Calu3 (cell line): ENCODE data around the gene GNG4. TPM values are rescaled to one million over a fixed set of nuclear protein-coding genes. Genes with fewer than 3 reads are reported as not detected.
"Not testable (repeated sequence)": the region's sequence is repeated elsewhere in the genome, so short reads cannot be mapped to it uniquely, and the experiment has no call there.

Source experiments
- BruUV-seq: library from RNA; stranded (reverse); fragments of 400-500 nt; replicated peaks from 2 replicates; lab custom pipeline; 2021; lab: Mats Ljungman, UMichigan
- CTCF ChIA-PET: fragments of 300-600 bp; sonication (Branson Sonifier 250); formaldehyde crosslinking; loops from one replicate; lab custom pipeline; 2022; ENCODE audit warnings: antibody characterized with exemption; lab: Charles Lee
- DNase-seq: peaks from one replicate; pipeline ENCODE4 v3.0.0; 2022
- H3K27ac Mint-ChIP-seq: one replicate; pipeline ENCODE4 v1.8.0; 2022; ENCODE audit warnings: mixed read lengths; ENCODE audit not compliant: unreplicated experiment
- H3K27me3 Mint-ChIP-seq: one replicate; pipeline ENCODE4 v1.8.0; 2022; ENCODE audit warnings: mixed read lengths; ENCODE audit not compliant: unreplicated experiment
- H3K36me3 Mint-ChIP-seq: one replicate; pipeline ENCODE4 v1.8.0; 2022; ENCODE audit warnings: mild to moderate bottlenecking, moderate library complexity, mixed read lengths; ENCODE audit not compliant: insufficient read depth, unreplicated experiment
- H3K4me1 Mint-ChIP-seq: one replicate; pipeline ENCODE4 v1.8.0; 2022; ENCODE audit warnings: mild to moderate bottlenecking, low read depth, mixed read lengths; ENCODE audit not compliant: unreplicated experiment
- H3K4me3 Mint-ChIP-seq: one replicate; pipeline ENCODE4 v1.8.0; 2022; ENCODE audit warnings: mild to moderate bottlenecking, low read depth, moderate library complexity, mixed read lengths; ENCODE audit not compliant: unreplicated experiment
- H3K9me3 Mint-ChIP-seq: one replicate; pipeline ENCODE4 v1.8.0; 2022; ENCODE audit warnings: low read depth, mixed read lengths; ENCODE audit not compliant: unreplicated experiment
- intact Hi-C: fragments of 100-400 bp; cut with micrococcal nuclease; formaldehyde crosslinking; loops from one replicate; pipeline ENCODE4 v1.10.0; 2022; ENCODE audit not compliant: unreplicated experiment
- total RNA-seq: library from RNA; stranded (reverse); gene quantifications from 2 replicates; pipeline ENCODE4 v1.2.3, GENCODE V29; 2022
- TF ChIP-seq, protein P1 (sequence below): fragments of 200-600 bp; IDR thresholded peaks from one replicate; pipeline ENCODE4 v1.8.0; 2022; ENCODE audit warnings: antibody characterized with exemption; ENCODE audit not compliant: unreplicated experiment

Gene GNG4
- total RNA-seq, 1 experiment from 2014 or later, result 18.4 TPM

DNA sequence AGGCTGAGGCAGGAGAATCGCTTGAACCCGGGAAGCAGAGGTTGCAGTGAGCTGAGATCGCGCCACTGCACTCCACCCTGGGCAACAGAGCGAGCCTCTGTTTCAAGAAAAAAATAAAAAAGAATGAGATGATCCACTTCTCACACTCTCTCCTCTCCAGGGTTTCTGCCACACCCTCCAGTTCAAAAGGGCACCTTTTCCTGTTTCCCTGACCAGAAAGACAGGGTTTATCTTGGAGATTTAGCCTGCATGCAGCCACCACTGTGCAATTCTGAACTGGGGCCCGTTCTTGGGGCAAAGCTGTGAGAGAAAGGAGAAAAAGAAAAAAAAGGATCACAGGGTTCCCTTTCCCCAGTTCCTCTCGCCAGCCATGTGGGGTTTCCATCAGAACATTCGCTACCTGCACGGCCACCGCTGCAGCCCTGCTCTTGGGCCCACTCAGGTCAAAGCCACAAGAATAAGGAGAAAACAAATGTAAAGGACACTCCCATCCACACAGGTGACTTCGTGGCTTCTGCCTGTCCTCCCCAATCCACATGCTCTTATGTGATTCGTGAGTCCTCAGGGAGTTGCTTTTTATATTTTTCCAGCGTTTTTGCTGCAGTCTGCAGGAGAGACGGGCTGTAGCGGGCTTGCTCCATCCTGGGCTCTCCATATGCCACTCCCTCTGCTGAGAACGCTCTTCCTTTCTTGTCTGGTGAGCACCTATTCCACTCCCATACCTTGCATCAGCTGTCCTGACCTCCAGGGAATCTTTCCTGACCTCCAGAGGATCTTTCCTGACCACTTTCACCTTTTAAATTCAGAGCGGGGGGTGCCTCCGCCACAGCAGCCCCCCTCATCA lies 26.4 kb downstream of the GNG4 start:
- H3K4me3 Mint-ChIP-seq, result no peak overlapping the region
- TF ChIP-seq, protein P1, sequence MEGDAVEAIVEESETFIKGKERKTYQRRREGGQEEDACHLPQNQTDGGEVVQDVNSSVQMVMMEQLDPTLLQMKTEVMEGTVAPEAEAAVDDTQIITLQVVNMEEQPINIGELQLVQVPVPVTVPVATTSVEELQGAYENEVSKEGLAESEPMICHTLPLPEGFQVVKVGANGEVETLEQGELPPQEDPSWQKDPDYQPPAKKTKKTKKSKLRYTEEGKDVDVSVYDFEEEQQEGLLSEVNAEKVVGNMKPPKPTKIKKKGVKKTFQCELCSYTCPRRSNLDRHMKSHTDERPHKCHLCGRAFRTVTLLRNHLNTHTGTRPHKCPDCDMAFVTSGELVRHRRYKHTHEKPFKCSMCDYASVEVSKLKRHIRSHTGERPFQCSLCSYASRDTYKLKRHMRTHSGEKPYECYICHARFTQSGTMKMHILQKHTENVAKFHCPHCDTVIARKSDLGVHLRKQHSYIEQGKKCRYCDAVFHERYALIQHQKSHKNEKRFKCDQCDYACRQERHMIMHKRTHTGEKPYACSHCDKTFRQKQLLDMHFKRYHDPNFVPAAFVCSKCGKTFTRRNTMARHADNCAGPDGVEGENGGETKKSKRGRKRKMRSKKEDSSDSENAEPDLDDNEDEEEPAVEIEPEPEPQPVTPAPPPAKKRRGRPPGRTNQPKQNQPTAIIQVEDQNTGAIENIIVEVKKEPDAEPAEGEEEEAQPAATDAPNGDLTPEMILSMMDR, result no peak
- H3K36me3 Mint-ChIP-seq, result no peaks in the 10 kb centered on the region
- no peaks in the 10 kb centered on the region for H3K9me3 Mint-ChIP-seq
- no peaks in the 10 kb centered on the region for H3K27me3 Mint-ChIP-seq
- no peak for DNase-seq
- CTCF ChIA-PET, result no interaction called here
- no TSS peak for BruUV-seq
- peaks cover 13% of the 10 kb centered on the region for H3K4me1 Mint-ChIP-seq
- intact Hi-C loops, result no loop called here
- H3K27ac Mint-ChIP-seq, result no peak overlapping the region

DNA sequence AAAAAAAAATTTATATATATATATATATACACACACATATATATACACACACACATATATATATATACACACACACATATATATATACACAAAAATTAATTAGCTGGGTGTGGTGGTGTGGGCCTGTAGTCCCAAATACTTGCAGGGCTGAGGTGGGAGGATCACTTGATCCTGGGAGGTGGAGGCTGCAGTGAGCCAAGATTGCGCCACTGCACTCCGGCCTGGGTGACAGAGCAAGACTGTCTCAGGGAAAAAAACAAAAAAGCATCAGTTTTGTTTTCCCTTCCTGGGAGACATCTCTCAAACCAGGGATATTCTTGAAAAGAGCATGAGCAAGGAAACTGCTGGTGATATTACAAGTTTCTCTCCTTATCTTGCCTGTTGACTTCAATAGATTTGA lies 30.4 kb downstream of the GNG4 start:
- H3K4me1 Mint-ChIP-seq, result peaks cover 13% of the 10 kb centered on the region
- H3K36me3 Mint-ChIP-seq, H3K9me3 Mint-ChIP-seq, intact Hi-C loops, H3K27ac Mint-ChIP-seq, H3K27me3 Mint-ChIP-seq, DNase-seq, CTCF ChIA-PET, BruUV-seq, H3K4me3 Mint-ChIP-seq: not testable (repeated sequence)

DNA sequence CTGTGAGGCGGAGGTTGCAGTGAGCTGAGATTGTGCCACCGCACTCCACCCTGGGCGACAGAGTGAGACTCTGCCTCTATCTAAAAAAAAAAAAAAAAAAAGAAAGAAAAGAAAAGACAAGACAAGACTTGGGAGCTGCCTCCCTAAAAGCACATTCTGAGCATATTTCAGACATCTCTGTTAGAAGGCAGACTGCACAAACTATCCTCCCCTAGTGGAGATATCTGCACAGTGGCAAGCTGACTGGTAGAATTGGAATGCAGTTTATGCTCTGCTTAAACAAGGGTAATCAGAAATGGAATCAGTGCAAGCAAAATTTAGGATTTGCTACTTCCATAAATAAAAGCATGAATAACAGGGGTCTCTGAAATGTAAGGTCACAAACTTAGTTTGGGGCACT lies 31.8 kb downstream of the GNG4 start:
- Mint-ChIP-seq H3K27me3 (no peaks in the 10 kb centered on the region), H3K4me1 (peaks cover 2% of the 10 kb centered on the region), H3K36me3 (no peaks in the 10 kb centered on the region), H3K4me3 (no peak overlapping the region), H3K9me3 (no peaks in the 10 kb centered on the region), H3K27ac (no peak overlapping the region)
- no peak for DNase-seq
- intact Hi-C loops, result no loop called here
- TF ChIP-seq, protein P1, result no peak
- CTCF ChIA-PET, result interaction anchor here (0.6 to 0.7 kb wide), 2 partner anchors 98 to 1513 kb away, joined by 3 to 4 read pairs; no protein-coding TSS in a partner anchor
- no TSS peak for BruUV-seq

DNA sequence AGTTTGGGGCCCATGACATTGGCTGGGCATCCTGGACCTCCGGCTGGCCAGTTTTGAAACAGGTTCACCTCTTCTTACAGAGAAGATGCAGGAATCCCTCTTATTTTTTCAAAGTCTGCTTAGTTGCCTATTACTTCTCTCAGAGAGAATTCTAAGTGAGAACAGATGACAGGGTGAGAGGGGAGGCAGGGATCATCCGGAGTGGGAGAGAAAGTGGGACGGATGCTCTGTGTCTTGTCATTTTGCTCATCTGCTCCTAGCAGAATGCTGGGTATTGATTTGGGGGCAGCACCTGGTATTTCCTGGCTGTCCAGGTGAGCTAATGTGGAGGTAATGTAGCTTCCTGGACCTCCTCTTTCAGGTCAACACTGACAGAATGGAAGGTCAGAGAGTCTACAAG lies 32.4 kb downstream of the GNG4 start:
- H3K36me3 Mint-ChIP-seq, result no peaks in the 10 kb centered on the region
- DNase-seq, result no peak
- H3K27ac Mint-ChIP-seq, result no peak overlapping the region
- H3K27me3 Mint-ChIP-seq, result no peaks in the 10 kb centered on the region
- intact Hi-C loops, result no loop called here
- no TSS peak for BruUV-seq
- CTCF ChIA-PET, result interaction anchor here (0.7 kb wide), 1 partner anchor 97 kb away, joined by 3 read pairs; no protein-coding TSS in a partner anchor
- no peak overlapping the region for H3K4me3 Mint-ChIP-seq
- no peaks in the 10 kb centered on the region for H3K9me3 Mint-ChIP-seq
- H3K4me1 Mint-ChIP-seq, result no peaks in the 10 kb centered on the region
- TF ChIP-seq, protein P1, result no peak

DNA sequence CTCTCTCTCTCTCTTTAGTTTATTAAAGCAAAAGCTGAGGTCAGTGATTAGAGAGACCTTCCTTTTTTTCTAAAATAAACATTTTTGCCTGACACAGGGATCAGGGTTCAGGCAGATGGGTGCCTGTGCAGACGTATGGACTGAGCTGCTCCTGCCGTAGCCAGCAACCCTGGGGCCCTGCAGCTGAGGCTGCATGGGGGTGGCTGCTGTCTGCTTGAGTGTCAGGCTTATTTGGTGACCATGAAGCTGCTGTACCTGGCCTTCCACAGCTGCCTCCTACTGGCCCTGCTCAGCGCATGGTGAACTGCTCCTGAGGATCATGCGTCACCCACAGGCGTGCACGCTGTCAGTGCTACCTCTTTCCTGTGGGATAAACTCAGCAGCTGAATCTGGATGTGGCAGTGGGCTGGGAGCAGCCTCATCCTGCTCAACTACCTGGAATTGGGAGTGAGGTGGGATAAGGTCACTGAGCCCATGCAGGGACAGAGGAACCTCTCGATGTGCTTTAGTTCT lies 35.1 kb downstream of the GNG4 start:
- DNase-seq, result no peak
- intact Hi-C loops, result no loop called here
- BruUV-seq, result no TSS peak
- CTCF ChIA-PET, result interaction anchor here (1.6 kb wide), 1 partner anchor 14 kb away, joined by 7 read pairs; no protein-coding TSS in a partner anchor
- Mint-ChIP-seq H3K27me3 (no peaks in the 10 kb centered on the region), H3K4me1 (no peaks in the 10 kb centered on the region), H3K4me3 (no peak overlapping the region), H3K36me3 (no peaks in the 10 kb centered on the region), H3K27ac (no peak overlapping the region), H3K9me3 (no peaks in the 10 kb centered on the region)
- TF ChIP-seq, protein P1, result no peak
